A204.1 (cell line): Measurements from ENCODE around the gene FOS.
A peak's percentile ranks its signal among the peaks of the same experiment; 100 is the strongest.

Experiments used
- FAIRE-seq: peaks from 2 replicates; lab custom pipeline; 2012; peaks lifted over from hg19 to GRCh38; lab: Jason Lieb, UNC

The FOS gene

GRCh38 chr14:75250800-75251199, 27.8 kb upstream of the FOS start:
- no peak for FAIRE-seq

GRCh38 chr14:75252254-75252837, 26.3 kb upstream of the FOS start:
- FAIRE-seq: no peak

- FAIRE-seq: no peak
Measured at GRCh38 chr14:75254381-75254822, 24.2 kb upstream of the FOS start.

GRCh38 chr14:75254901-75255584, 23.6 kb upstream of the FOS start:
- no peak for FAIRE-seq

- FAIRE-seq: no peak
Measured at GRCh38 chr14:75258079-75258802, 20.4 kb upstream of the FOS start.

GRCh38 chr14:75258803-75259509, 19.7 kb upstream of the FOS start:
- peak; percentile 97 for FAIRE-seq

GRCh38 chr14:75259510-75259855, 19.1 kb upstream of the FOS start:
- no peak for FAIRE-seq

- FAIRE-seq: no peak
Measured at GRCh38 chr14:75260025-75260763, 18.4 kb upstream of the FOS start.

- no peak for FAIRE-seq
Measured at GRCh38 chr14:75261820-75262219, 16.8 kb upstream of the FOS start.

- FAIRE-seq: no peak
Measured at GRCh38 chr14:75262641-75263040, 16.0 kb upstream of the FOS start.

GRCh38 chr14:75264036-75264435, 14.6 kb upstream of the FOS start:
- no peak for FAIRE-seq

- no peak for FAIRE-seq
Measured at GRCh38 chr14:75267141-75267721, 11.4 kb upstream of the FOS start.

- no peak for FAIRE-seq
Measured at GRCh38 chr14:75268633-75269550, 9.7 kb upstream of the FOS start.

GRCh38 chr14:75271514-75271913, 7.1 kb upstream of the FOS start:
- no peak for FAIRE-seq

GRCh38 chr14:75273272-75274049, 5.2 kb upstream of the FOS start:
- no peak for FAIRE-seq

GRCh38 chr14:75274050-75274898, 4.4 kb upstream of the FOS start:
- FAIRE-seq: no peak

GRCh38 chr14:75274899-75275569, 3.6 kb upstream of the FOS start:
- no peak for FAIRE-seq

GRCh38 chr14:75275598-75275997, 3.0 kb upstream of the FOS start:
- no peak for FAIRE-seq
